Measurements from ENCODE around the gene VAC14.
A peak's percentile ranks its signal among the peaks of the same experiment; 100 is the strongest.

The VAC14 gene

DNA sequence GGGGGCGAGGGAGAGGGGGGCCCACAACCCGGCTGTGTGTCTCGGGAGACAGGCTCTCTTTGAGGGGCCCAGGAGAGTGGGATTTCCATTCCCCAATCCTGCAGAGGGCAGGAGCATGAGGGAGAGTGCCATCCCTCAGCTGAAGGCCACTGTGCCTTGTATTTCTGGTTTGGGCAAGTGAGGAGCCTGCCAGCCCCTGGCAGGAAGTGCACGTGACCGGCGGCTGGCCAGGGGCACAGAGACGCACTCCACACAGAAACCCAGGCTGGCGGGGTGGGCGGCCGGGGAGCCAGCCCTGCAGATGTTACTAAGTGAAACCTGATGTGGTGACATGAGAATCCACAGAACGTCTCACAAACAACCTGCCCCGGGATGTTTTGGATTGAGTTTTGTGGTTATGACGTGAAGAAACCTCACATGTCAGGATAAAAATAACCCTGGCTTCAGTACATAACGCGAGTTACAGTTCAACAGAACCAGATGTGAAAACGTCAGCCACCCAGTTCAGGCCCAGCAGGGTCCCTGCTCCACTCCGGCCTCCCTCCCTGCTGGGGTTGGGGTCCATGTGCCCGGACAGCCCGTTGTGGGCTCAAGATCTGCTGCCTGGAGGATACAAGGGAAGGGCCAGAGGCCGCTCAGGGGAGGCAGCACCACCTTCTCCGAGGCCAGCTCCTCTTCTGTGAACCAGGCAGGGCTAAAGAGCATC is 63.4 kb downstream of the VAC14 start:
- H3K9ac ChIP-seq (ENCODE audit: low read length) = no peak overlapping the region
- H4K12ac ChIP-seq (ENCODE audit: low read depth, low read length) = no peak overlapping the region
- no peak overlapping the region for H3K4ac ChIP-seq (ENCODE audit: low read depth, low read length)
- peaks cover 18 to 19% of the 10 kb centered on the region in 2 experiments for H3K4me1 ChIP-seq (ENCODE audit: control insufficient read depth in 1 of 2, insufficient read depth in 2 of 2, low read length in 2 of 2)
- no peak overlapping the region for H3K27ac ChIP-seq (ENCODE audit: low read depth, low read length)
- no peak overlapping the region for H2BK5ac ChIP-seq (ENCODE audit: low read depth, low read length, poor library complexity)
- H3K79me1 ChIP-seq (ENCODE audit: low read length) = peaks cover 13% of the 10 kb centered on the region
- H4K91ac ChIP-seq (ENCODE audit: low read depth, low read length) = peak overlapping the region; percentile 57
- H3K14ac ChIP-seq (ENCODE audit: low read length) = peak overlapping the region; percentile 16
- peak overlapping the region; percentile 21 for H3K18ac ChIP-seq (ENCODE audit: low read length)
- H3K4me2 ChIP-seq (ENCODE audit: low read length) = no peak overlapping the region
- no peaks in the 10 kb centered on the region for H3K9me3 ChIP-seq (ENCODE audit: insufficient read depth, low read depth, low read length)
- no peak overlapping the region for H3K23ac ChIP-seq (ENCODE audit: low read length)
- H3K4me3 ChIP-seq (ENCODE audit: low read depth, low read length) = no peak overlapping the region
- peak in 1 of 2 donors; percentile 24 for DNase-seq
- H2BK120ac ChIP-seq (ENCODE audit: insufficient read depth, low read length, poor library complexity) = no peak overlapping the region
- peak overlapping the region; percentile 55 for H2BK12ac ChIP-seq (ENCODE audit: low read length)
- WGBS (ENCODE audit: extremely low coverage, insufficient coverage, insufficient read length) = no CpG with 5 or more reads among the region's 21 CpGs
- H4K8ac ChIP-seq (ENCODE audit: low read depth, low read length) = peak overlapping the region; percentile 17
- peak overlapping the region; percentile 10 for H2AFZ ChIP-seq (ENCODE audit: insufficient read depth, low read length, poor library complexity)
- no peaks in the 10 kb centered on the region for H3K27me3 ChIP-seq (ENCODE audit: insufficient read depth, low read length)
- H2AK5ac ChIP-seq (ENCODE audit: low read length) = peak overlapping the region; percentile 57
- peaks cover 5 to 9% of the 10 kb centered on the region in 2 experiments for H3K36me3 ChIP-seq (ENCODE audit: control insufficient read depth in 1 of 2, insufficient read depth in 2 of 2, low read length in 2 of 2)
- no peaks in the 10 kb centered on the region for H3K79me2 ChIP-seq (ENCODE audit: control insufficient read depth, insufficient read depth, low read length, poor library complexity)

DNA sequence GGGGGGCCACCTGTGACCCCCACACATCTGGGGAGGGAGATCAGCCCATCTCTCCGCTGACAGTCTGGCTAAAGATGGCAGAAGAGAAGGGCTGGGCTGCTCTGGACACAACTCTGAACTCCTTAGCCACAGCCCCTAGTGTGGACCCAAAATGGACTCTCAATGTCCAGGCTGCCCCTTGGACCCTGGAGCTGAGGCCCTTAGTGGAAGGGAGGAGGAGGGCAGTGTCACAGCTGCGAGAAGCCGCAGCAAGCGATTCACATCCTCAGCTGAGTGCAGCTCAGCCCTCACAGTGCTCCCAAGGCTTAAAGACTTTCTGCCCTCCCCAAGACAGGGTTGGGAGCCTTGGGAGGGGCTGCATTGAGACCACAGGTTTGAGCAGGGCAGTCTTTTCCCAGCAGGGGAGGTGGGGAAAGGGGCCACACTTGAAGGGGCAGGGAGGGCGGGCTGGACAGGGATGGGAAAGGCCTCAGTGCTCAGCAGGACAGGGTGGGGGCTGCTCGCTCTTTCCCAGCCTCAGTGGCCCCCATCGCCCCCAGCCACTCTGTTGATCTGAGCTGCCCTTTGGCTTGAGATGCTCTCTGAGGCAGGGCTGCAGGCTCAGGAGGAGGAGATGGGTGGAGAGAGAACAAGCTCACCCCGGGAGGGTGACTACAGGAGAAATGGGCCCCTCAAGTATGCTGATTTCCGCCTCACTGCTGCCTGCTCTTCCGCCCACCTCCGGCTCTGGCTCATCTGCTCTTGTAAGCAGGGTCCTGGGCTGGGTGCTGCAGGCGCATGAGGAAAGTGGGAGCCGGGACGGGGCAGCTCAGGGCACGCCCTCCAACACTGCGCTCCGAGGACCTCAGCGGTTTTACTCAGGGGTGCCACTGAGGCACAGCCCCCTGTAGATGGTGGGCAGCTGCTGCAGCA is 64.2 kb downstream of the VAC14 start:
- no peaks in the 10 kb centered on the region for H3K79me2 ChIP-seq (ENCODE audit: control insufficient read depth, insufficient read depth, low read length, poor library complexity)
- no peak overlapping the region for H4K12ac ChIP-seq (ENCODE audit: low read depth, low read length)
- H3K4ac ChIP-seq (ENCODE audit: low read depth, low read length) = no peak overlapping the region
- no peak overlapping the region for H3K18ac ChIP-seq (ENCODE audit: low read length)
- peak overlapping the region; percentile 28 for H2AK5ac ChIP-seq (ENCODE audit: low read length)
- no peak overlapping the region for H2BK12ac ChIP-seq (ENCODE audit: low read length)
- H3K4me2 ChIP-seq (ENCODE audit: low read length) = no peak overlapping the region
- peaks cover 10% of the 10 kb centered on the region for H3K79me1 ChIP-seq (ENCODE audit: low read length)
- H3K27ac ChIP-seq (ENCODE audit: low read depth, low read length) = no peak overlapping the region
- peaks cover 17 to 19% of the 10 kb centered on the region in 2 experiments for H3K4me1 ChIP-seq (ENCODE audit: control insufficient read depth in 1 of 2, insufficient read depth in 2 of 2, low read length in 2 of 2)
- H3K27me3 ChIP-seq (ENCODE audit: insufficient read depth, low read length) = no peaks in the 10 kb centered on the region
- no peak overlapping the region for H3K9ac ChIP-seq (ENCODE audit: low read length)
- H3K36me3 ChIP-seq (ENCODE audit: control insufficient read depth in 1 of 2, insufficient read depth in 2 of 2, low read length in 2 of 2) = peaks cover 3 to 5% of the 10 kb centered on the region in 2 experiments
- no peak overlapping the region for H2BK5ac ChIP-seq (ENCODE audit: low read depth, low read length, poor library complexity)
- H2AFZ ChIP-seq (ENCODE audit: insufficient read depth, low read length, poor library complexity) = no peak overlapping the region
- no peak overlapping the region for H2BK120ac ChIP-seq (ENCODE audit: insufficient read depth, low read length, poor library complexity)
- H3K9me3 ChIP-seq (ENCODE audit: insufficient read depth, low read depth, low read length) = no peaks in the 10 kb centered on the region
- WGBS (ENCODE audit: extremely low coverage, insufficient coverage, insufficient read length) = no CpG with 5 or more reads among the region's 18 CpGs
- H3K14ac ChIP-seq (ENCODE audit: low read length) = no peak overlapping the region
- H4K8ac ChIP-seq (ENCODE audit: low read depth, low read length) = no peak overlapping the region
- no peak for DNase-seq
- no peak overlapping the region for H3K4me3 ChIP-seq (ENCODE audit: low read depth, low read length)
- no peak overlapping the region for H3K23ac ChIP-seq (ENCODE audit: low read length)
- H4K91ac ChIP-seq (ENCODE audit: low read depth, low read length) = no peak overlapping the region

DNA sequence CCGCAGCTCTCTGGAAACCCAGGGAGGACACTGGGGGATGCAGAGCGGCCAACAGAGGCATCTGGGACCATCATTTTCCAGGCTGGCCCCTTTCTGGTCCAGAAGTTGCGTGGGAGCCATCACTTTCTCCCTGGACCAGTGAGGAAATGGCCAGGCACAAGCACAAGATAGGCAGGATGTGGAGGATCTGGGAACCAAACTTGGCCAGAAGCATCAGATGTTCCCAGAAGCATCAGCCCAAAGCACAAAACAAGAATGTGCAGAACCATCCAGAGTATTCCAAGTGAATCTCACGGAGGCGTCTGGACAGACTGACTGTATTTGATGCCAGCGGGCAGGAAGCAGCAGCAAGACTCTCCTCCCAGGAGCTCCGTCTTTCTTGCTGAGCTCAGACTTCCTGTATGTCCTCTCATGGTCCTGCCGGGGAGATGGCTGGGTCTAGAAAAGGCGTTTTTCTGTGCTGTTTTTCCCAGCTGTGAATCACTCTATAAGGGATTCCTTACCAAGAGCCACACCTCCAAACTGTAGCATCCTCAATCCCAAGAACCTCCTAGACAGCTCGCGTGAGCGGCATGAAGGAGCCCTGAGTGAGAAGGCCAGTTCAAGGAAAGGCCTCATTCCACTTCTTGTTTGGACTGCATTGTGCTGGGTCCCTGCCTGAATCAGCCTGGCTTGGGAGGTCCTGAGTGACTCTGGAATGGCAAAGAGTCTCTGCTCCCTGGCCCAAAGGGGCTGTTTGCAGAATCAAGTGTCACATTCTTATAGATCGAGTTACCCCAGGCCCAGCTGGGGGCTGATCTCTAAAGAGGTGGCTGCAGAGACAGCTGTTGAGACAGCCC is 65.6 kb downstream of the VAC14 start:
- Histone ChIP-seq H3K36me3 (ENCODE audit: control insufficient read depth in 1 of 2, insufficient read depth in 2 of 2, low read length in 2 of 2) (peaks cover 3 to 5% of the 10 kb centered on the region in 2 experiments), H3K79me2 (ENCODE audit: control insufficient read depth, insufficient read depth, low read length, poor library complexity) (no peaks in the 10 kb centered on the region), H2AFZ (ENCODE audit: insufficient read depth, low read length, poor library complexity) (no peak overlapping the region), H3K4me2 (ENCODE audit: low read length) (no peak overlapping the region), H3K4me3 (ENCODE audit: low read depth, low read length) (no peak overlapping the region), H3K27me3 (ENCODE audit: insufficient read depth, low read length) (no peaks in the 10 kb centered on the region), H3K23ac (ENCODE audit: low read length) (no peak overlapping the region), H3K4me1 (ENCODE audit: control insufficient read depth in 1 of 2, insufficient read depth in 2 of 2, low read length in 2 of 2) (peaks cover 4 to 7% of the 10 kb centered on the region in 2 experiments), H3K79me1 (ENCODE audit: low read length) (peaks cover 4% of the 10 kb centered on the region), H4K91ac (ENCODE audit: low read depth, low read length) (no peak overlapping the region), H2BK5ac (ENCODE audit: low read depth, low read length, poor library complexity) (no peak overlapping the region), H2AK5ac (ENCODE audit: low read length) (no peak overlapping the region), H4K12ac (ENCODE audit: low read depth, low read length) (no peak overlapping the region), H3K14ac (ENCODE audit: low read length) (no peak overlapping the region), H3K9me3 (ENCODE audit: insufficient read depth, low read depth, low read length) (no peaks in the 10 kb centered on the region), H3K18ac (ENCODE audit: low read length) (no peak overlapping the region), H3K27ac (ENCODE audit: low read depth, low read length) (no peak overlapping the region), H4K8ac (ENCODE audit: low read depth, low read length) (no peak overlapping the region), H2BK120ac (ENCODE audit: insufficient read depth, low read length, poor library complexity) (no peak overlapping the region), H2BK12ac (ENCODE audit: low read length) (no peak overlapping the region), H3K9ac (ENCODE audit: low read length) (no peak overlapping the region), H3K4ac (ENCODE audit: low read depth, low read length) (no peak overlapping the region)
- no CpG with 5 or more reads among the region's 13 CpGs for WGBS (ENCODE audit: extremely low coverage, insufficient coverage, insufficient read length)
- DNase-seq = no peak

DNA sequence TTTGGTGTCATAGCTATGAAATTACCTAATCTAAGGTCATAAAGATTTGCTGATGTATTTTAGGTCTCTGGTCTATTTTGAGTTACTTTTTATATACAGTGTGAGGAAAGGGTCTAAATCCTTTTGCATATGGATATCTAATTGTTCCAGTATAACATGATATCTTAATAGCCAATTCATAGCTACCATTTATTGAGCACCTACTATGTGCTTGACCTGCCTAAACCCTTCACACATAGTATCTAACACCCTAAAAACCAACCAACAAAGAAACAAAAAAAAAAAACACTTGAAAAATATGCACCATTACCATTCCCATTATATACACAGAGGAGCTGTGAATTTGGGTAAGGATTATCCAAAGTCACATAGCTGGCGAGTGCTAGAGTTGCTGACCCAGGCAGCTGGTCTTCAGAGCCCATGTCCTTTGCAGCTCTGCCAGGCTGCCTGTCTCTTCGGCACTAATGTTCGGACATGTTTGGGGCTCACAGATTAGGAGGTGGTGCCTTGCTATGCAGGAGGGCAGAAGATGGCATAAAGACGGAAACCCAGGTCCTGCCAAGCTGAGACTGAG is 66.3 kb downstream of the VAC14 start:
- H3K18ac ChIP-seq (ENCODE audit: low read length) = no peak overlapping the region
- H3K4me3 ChIP-seq (ENCODE audit: low read depth, low read length) = no peak overlapping the region
- H3K23ac ChIP-seq (ENCODE audit: low read length) = no peak overlapping the region
- no peak overlapping the region for H2AK5ac ChIP-seq (ENCODE audit: low read length)
- H4K12ac ChIP-seq (ENCODE audit: low read depth, low read length) = no peak overlapping the region
- H3K79me1 ChIP-seq (ENCODE audit: low read length) = peaks cover 2% of the 10 kb centered on the region
- H3K27ac ChIP-seq (ENCODE audit: low read depth, low read length) = no peak overlapping the region
- no peaks in the 10 kb centered on the region for H3K9me3 ChIP-seq (ENCODE audit: insufficient read depth, low read depth, low read length)
- no peak overlapping the region for H2BK5ac ChIP-seq (ENCODE audit: low read depth, low read length, poor library complexity)
- H3K27me3 ChIP-seq (ENCODE audit: insufficient read depth, low read length) = no peaks in the 10 kb centered on the region
- H2BK12ac ChIP-seq (ENCODE audit: low read length) = no peak overlapping the region
- H2BK120ac ChIP-seq (ENCODE audit: insufficient read depth, low read length, poor library complexity) = no peak overlapping the region
- H4K8ac ChIP-seq (ENCODE audit: low read depth, low read length) = no peak overlapping the region
- H3K14ac ChIP-seq (ENCODE audit: low read length) = no peak overlapping the region
- no peak overlapping the region for H4K91ac ChIP-seq (ENCODE audit: low read depth, low read length)
- H3K9ac ChIP-seq (ENCODE audit: low read length) = no peak overlapping the region
- H3K79me2 ChIP-seq (ENCODE audit: control insufficient read depth, insufficient read depth, low read length, poor library complexity) = no peaks in the 10 kb centered on the region
- H2AFZ ChIP-seq (ENCODE audit: insufficient read depth, low read length, poor library complexity) = no peak overlapping the region
- no CpG with 5 or more reads among the region's 4 CpGs for WGBS (ENCODE audit: extremely low coverage, insufficient coverage, insufficient read length)
- no peak overlapping the region for H3K4ac ChIP-seq (ENCODE audit: low read depth, low read length)
- peaks cover 5 to 6% of the 10 kb centered on the region in 2 experiments for H3K36me3 ChIP-seq (ENCODE audit: control insufficient read depth in 1 of 2, insufficient read depth in 2 of 2, low read length in 2 of 2)
- no peak for DNase-seq
- no peak overlapping the region for H3K4me2 ChIP-seq (ENCODE audit: low read length)
- peaks cover 0 to 6% of the 10 kb centered on the region in 2 experiments for H3K4me1 ChIP-seq (ENCODE audit: control insufficient read depth in 1 of 2, insufficient read depth in 2 of 2, low read length in 2 of 2)
